Measurements from ENCODE around the gene RAD51B.

DNA sequence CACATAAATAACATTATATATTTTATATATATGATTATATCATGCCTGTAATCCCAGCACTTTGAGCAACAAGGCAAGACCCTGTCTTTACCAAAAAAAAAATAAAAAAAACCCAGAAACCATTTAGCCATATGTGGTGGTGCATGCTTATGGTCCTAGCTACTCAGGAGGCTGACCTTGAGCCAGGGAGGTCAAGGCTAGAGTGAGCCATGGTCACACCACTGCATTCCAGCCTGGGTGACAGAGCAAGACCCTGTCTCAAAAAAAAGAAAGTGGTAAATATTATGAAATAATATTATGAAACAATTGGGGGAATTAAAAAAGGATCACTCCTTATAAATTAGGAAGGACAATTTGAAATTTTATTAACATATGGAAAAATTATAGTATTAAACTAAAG, 16.0 kb downstream of the RAD51B start:
- TF ChIP-seq, protein P1, sequence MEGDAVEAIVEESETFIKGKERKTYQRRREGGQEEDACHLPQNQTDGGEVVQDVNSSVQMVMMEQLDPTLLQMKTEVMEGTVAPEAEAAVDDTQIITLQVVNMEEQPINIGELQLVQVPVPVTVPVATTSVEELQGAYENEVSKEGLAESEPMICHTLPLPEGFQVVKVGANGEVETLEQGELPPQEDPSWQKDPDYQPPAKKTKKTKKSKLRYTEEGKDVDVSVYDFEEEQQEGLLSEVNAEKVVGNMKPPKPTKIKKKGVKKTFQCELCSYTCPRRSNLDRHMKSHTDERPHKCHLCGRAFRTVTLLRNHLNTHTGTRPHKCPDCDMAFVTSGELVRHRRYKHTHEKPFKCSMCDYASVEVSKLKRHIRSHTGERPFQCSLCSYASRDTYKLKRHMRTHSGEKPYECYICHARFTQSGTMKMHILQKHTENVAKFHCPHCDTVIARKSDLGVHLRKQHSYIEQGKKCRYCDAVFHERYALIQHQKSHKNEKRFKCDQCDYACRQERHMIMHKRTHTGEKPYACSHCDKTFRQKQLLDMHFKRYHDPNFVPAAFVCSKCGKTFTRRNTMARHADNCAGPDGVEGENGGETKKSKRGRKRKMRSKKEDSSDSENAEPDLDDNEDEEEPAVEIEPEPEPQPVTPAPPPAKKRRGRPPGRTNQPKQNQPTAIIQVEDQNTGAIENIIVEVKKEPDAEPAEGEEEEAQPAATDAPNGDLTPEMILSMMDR (IDR thresholded peaks at IDR 0.05) = no peak
- no peak for TF ChIP-seq POLR2A (IDR thresholded peaks at IDR 0.05)
